DMS79 (cell line): ENCODE results near the gene ZNF524.

Source experiments
- DNase-seq: peaks from one replicate; lab custom pipeline; 2025; lab: John Stamatoyannopoulos, UW

The ZNF524 gene

DNA sequence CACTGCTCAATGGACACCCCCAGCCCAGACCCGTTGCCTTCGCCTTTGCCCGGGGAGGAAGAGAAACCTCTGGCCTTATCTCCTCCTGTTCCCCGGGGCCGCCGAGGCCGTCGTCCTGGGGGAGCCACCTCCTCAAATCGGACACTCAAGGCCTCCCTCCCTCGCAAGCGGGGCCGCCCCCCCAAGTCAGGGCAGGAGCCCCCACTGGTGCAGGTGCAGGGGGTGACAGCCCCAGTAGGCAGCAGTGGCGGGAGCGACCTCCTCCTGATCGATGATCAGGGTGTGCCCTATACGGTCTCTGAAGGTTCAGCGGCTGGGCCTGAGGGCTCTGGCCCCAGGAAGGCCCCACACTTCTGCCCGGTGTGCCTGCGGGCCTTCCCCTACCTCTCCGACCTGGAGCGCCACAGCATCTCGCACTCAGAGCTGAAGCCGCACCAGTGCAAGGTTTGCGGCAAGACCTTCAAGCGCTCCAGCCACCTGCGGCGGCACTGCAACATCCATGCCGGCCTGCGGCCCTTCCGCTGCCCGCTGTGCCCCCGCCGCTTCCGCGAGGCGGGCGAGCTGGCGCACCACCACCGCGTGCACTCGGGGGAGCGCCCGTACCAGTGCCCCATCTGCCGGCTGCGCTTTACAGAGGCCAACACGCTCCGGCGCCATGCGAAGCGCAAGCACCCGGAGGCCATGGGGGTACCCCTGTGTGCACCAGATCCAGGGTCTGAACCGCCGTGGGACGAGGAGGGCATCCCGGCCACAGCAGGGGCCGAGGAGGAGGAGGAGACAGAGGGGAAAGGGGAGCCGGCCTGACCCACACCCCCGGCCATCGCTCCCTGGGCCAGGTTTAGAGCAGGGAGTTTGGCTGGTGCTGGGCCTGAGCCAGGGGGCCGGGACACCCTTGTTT lies 2.3 kb downstream of the ZNF524 start:
- no peak for DNase-seq

DNA sequence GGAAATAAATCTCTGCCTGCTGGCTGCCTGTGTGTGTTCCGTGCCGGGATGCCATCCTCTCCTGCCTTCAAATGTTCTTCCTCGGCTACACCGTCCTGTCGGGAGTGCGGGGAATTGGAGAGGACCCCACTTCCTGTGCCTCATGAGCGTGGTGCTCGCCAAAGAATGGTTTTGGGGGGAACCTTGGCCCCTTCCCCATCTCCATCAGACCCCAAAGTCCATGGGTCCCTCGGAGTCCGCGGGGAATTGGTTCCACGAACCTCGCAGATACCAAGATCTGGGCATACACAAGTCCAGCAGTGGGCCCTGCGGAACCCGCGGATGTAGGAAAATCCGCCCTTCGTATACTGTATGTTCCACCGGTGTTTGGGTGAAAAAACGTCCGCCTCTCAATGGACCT lies 3.0 kb downstream of the ZNF524 start:
- DNase-seq = no peak

- no peak for DNase-seq
Measured at GRCh38 chr19:55603581-55604292, 3.6 kb downstream of the ZNF524 start.

DNA sequence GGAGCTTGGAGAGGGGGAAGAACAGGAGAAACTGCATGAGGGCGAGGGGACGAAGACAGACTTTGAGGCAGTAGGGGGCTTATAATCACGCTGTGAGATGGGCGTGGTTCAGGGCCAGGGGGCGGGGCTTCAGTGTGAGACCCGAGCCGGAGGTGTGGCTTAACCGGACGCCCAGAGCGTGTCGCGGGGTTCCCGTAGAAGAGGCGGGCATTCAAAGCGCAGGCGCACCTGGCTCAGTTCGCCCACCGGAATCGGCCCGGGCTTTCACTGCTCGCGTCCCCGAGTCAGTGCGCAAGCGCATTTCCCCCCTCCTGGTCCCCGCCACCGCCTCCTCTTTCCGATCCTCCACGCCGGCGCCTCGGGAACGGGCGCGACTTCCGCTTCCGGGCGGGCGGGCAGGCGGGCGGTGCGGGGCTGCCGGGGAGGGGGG lies 5.1 kb downstream of the ZNF524 start:
- peak; percentile 96 for DNase-seq

GRCh38 chr19:55605637-55606470 lies 5.8 kb downstream of the ZNF524 start, which contains the start of gene ZNF865:
TSS of gene ZNF865 (plus strand) at chr19:55605647. CDS start at chr19:55613619, 7,972 bp downstream.
- peak; percentile 21 for DNase-seq

DNA sequence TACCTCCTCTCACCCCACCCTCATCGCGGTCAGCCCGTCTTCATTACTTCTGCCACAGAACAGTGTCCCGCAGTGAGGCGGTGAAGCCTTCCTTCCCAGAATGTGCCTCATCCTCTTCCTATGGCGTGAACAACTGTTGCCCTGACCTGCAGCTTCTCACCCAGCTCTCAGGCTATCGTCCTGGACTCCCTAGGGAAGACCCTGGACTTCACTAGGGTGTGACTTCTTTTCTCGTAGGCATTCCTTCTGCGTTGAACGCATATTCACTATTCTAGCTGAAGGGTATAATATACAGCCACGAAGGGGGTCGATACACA lies 6.3 kb downstream of the ZNF524 start:
- no peak for DNase-seq

DNA sequence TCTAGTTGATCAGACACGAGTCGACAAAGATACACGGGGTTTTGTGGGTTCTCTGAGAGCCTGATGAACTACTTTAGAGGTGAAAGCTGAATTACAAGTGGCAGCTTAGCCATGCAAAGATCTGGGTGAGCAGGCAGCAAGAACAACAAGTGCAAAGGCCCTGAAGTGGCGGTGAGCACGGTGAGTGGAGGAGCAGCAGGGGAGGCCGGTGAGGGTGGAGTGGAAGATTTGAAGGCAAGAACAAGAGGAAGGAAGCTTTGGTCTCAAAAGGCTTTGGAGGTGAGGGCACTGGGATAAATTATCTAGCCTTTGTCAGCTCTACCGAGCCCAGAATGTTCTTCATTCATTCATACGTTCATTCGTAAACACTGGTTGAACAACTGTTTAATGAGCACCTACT lies 6.7 kb downstream of the ZNF524 start:
- DNase-seq = no peak

DNA sequence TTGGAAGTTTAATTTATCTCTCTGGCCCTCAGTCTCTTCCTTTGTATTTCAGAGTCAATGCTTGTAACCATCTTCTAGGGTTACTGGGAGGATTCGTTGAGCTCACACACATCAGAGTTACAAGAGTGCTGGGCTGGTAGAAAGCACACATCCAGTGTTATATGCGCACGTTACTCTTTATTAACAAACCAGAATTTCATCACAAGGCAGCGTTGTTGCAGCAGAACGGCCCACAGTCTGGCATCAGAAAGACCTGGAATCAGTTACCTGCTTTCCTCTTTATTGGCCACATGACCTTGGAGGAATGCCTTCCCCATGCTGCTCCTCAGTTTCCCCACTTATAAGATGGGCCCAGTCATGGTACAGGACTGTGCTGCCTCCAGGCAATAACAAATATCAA lies 9.2 kb downstream of the ZNF524 start:
- DNase-seq = no peak

- DNase-seq = no peak
Measured at GRCh38 chr19:55611300-55611982, 11.4 kb downstream of the ZNF524 start.

DNA sequence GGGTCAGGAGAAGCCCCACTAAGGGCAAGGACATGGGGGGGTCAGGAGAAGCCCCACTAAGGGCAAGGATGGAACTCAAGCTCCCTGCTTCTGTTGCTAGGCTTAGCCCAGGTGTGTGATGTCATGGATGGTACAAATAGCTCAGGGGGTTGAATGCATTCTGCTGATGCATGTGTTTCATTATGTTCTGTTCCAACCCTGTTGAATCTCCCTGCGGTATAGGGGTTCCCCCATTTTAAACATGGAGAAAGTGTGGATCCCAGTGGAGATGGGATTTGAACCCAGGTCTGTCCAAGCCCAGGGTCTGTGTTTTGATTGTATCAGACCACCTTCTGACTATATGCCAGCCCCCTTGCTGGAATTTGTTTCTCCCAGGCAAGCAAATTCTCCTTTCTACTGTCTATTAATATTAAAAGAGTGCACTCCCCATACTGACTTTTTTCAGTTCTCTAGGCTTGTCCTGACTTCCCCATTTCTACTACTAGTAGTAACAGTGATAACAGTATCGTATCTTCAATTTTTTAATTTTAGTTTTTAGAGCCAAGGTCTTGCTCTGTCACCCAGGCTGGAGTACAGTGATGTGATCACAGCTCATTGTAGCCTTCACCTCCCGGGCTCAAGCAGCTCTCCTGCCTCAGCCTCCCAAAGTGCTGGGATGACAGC lies 12.0 kb downstream of the ZNF524 start:
- no peak for DNase-seq

DNA sequence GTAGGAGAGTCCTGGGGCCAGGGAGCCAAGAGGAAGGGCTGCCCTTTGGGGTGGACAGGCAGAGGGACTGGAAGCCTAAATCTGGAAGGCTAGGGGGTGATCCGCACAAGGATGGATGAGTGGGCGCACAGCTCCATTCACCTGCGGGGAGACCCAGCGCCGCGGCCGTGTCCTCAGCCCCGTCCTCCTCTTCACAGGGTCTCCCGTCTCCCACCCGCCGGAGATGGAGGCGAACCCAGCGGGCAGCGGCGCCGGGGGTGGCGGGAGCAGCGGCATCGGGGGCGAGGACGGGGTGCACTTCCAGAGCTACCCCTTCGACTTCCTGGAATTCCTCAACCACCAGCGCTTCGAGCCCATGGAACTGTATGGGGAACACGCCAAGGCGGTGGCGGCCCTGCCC lies 13.3 kb downstream of the ZNF524 start:
- no peak for DNase-seq

- DNase-seq = no peak
Measured at GRCh38 chr19:55613930-55614710, 14.0 kb downstream of the ZNF524 start.

DNA sequence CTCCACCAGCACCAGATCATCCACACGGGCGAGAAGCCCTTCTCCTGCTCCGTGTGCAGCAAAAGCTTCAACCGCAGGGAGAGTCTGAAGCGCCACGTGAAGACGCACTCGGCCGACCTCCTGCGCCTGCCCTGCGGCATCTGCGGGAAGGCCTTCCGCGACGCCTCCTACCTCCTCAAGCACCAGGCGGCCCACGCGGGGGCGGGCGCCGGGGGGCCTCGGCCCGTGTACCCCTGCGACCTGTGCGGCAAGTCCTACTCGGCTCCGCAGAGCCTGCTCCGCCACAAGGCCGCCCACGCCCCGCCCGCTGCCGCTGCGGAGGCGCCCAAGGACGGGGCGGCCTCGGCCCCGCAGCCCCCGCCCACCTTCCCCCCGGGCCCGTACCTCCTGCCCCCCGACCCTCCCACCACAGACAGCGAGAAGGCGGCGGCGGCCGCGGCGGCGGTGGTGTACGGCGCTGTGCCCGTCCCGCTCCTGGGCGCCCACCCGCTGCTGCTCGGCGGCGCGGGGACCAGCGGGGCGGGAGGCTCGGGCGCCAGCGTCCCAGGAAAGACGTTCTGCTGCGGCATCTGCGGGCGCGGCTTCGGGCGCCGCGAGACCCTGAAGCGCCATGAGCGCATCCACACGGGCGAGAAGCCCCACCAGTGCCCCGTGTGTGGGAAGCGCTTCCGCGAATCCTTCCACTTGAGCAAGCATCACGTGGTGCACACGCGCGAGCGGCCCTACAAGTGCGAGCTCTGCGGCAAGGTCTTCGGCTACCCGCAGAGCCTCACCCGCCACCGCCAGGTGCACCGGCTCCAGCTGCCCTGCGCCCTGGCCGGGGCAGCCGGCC lies 14.8 kb downstream of the ZNF524 start:
- DNase-seq = no peak

- DNase-seq = no peak
Measured at GRCh38 chr19:55615543-55616394, 15.7 kb downstream of the ZNF524 start.

DNA sequence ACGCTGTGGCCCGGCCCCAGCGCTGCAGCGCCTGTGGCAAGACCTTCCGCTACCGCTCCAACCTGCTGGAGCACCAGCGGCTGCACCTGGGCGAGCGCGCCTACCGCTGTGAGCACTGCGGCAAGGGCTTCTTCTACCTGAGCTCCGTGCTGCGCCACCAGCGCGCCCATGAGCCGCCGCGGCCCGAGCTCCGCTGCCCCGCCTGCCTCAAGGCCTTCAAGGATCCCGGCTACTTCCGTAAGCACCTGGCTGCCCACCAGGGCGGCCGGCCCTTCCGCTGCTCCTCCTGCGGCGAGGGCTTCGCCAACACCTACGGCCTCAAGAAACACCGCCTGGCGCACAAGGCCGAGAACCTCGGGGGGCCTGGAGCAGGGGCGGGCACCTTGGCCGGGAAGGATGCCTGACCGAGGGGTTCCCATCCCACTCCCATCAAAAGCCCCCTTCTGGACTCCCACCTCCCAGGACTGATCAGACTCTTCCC lies 16.3 kb downstream of the ZNF524 start:
- DNase-seq = no peak

- DNase-seq = no peak
Measured at GRCh38 chr19:55617426-55617825, 17.3 kb downstream of the ZNF524 start.

DNA sequence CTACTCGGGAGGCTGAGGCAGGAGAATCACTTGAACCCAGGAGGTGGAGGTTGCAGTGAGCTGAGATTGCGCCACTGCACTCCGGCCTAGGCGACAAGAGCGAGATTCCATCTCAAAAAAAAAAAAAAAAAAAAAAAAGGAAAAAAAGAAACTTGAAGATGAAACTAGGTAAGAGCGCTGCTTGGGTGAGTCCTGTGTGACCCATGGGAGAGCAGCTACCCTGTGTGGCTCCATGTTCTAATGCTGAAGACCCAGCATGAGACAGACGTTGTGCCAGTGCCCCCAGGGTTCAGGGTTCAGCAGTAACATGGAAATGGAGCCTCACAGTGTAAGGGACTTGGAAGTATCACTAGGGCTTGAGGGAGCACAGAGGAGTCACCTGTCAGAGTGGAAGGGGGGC lies 18.3 kb downstream of the ZNF524 start:
- no peak for DNase-seq

DNA sequence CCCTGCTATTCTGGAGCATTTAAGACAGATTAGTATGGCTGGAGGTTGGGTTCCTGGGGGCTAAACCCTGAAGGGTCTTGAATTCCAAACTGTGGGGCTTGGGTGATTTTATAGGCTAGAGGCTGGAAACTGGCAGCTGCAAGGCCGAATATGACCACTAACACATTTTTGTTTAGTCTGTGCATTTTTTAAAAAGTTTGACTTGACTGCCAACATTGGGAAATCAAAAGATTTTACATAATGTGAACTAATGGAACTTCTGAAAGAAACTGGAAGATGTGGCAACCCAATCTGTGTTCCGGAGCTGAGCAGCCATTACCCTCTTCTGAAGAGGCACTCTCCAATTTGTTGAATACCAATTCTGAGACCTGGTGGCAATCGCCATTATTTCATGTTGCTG lies 19.2 kb downstream of the ZNF524 start:
- DNase-seq = no peak
